HepG2 (cell line): Measurements from ENCODE around the gene SNX15. TPM values are rescaled to one million over a fixed set of nuclear protein-coding genes. Genes with fewer than 3 reads are reported as not detected.

Source experiments
- ATAC-seq: fragments of 200-7000 bp; cut with Tn5 transposase; 3 replicates; pipeline ENCODE4 v1.9.1; 2020; ENCODE audit warnings: mild to moderate bottlenecking, moderate library complexity
- BruUV-seq: library from RNA; stranded (reverse); fragments of 400-500 nt; replicated peaks from 2 replicates; lab custom pipeline; 2021; lab: Mats Ljungman, UMichigan
- CTCF ChIA-PET: fragments of 300-600 bp; formaldehyde crosslinking; extraction: SDS; loops from one replicate; lab custom pipeline; 2021; ENCODE audit warnings: low total read pairs, inconsistent platforms, low intra/inter-chr PET ratio; lab: Yijun Ruan, JAX
- POLR2A ChIA-PET: fragments of 350-600 bp; sonication (Branson Sonifier 250); formaldehyde crosslinking; loops from one replicate; lab custom pipeline; 2020; ENCODE audit warnings: antibody characterized with exemption, inconsistent platforms; lab: Yijun Ruan, JAX
- DNase-seq: peaks from one replicate; pipeline ENCODE4 v3.0.0-alpha.2; 2015; ENCODE audit warnings: low spot score
- FAIRE-seq: peaks from 3 replicates; lab custom pipeline; 2011; peaks lifted over from hg19 to GRCh38; lab: Jason Lieb, UNC
- H2AFZ ChIP-seq: one replicate; pipeline ENCODE4 v1.6.1; 2011; ENCODE audit warnings: low read length, inconsistent platforms
- H3K27ac ChIP-seq: fragments of 300-600 bp; 3 replicates; pipeline ENCODE4 v1.8.0; 2011; ENCODE audit warnings: mixed run types, mild to moderate bottlenecking, mixed read lengths, low read length, inconsistent platforms; ENCODE audit not compliant: insufficient read depth; ENCODE audit errors: extremely low read length
- H3K27me3 ChIP-seq, 2 experiments: fragments of 200-600 bp in 1 of 2; 2 replicates in 1 of 2; 3 replicates in 1 of 2; pipeline versions ENCODE4 v1.6.0 to v1.8.0; 2011; ENCODE audit warnings: low read length in 2 of 2, mild to moderate bottlenecking in 2 of 2, moderate library complexity in 2 of 2, inconsistent platforms in 1 of 2; ENCODE audit not compliant: insufficient read depth in 2 of 2, control insufficient read depth in 1 of 2
- H3K36me3 ChIP-seq, 2 experiments: fragments of 200-600 bp in 1 of 2; replicated peaks in 1 of 2; 2 replicates in 1 of 2; 3 replicates in 1 of 2; pipeline versions ENCODE4 v1.5.1 to v1.8.0; 2011; ENCODE audit warnings: low read length in 2 of 2, inconsistent platforms in 1 of 2; ENCODE audit not compliant: insufficient read depth in 2 of 2, control insufficient read depth in 1 of 2
- H3K4me1 ChIP-seq: 2 replicates; pipeline ENCODE4 v1.5.1; 2012; ENCODE audit warnings: low read length, inconsistent platforms; ENCODE audit not compliant: insufficient read depth
- H3K4me2 ChIP-seq: 2 replicates; pipeline ENCODE4 v1.6.0; 2011; ENCODE audit warnings: low read depth, low read length, inconsistent platforms
- H3K4me3 ChIP-seq, 3 experiments: fragments of 200-600 bp in 1 of 3; sonication (generic), shearing (Covaris generic) in 1 of 3; replicated peaks in 1 of 3; 2 replicates each; pipeline ENCODE4 v1.5.1; 2011 to 2016; ENCODE audit warnings: low read length in 3 of 3, inconsistent platforms in 2 of 3, low read depth in 2 of 3, mild to moderate bottlenecking in 2 of 3, control low read depth in 1 of 3, mixed read lengths in 1 of 3; ENCODE audit not compliant: insufficient read depth in 1 of 3
- H3K79me2 ChIP-seq: one replicate; pipeline ENCODE4 v1.6.1; 2011; ENCODE audit warnings: low read length, inconsistent platforms; ENCODE audit not compliant: insufficient read depth
- H3K9ac ChIP-seq: 2 replicates; pipeline ENCODE4 v1.6.0; 2011; ENCODE audit warnings: mild to moderate bottlenecking, low read depth, low read length, inconsistent platforms; ENCODE audit not compliant: insufficient read depth
- H3K9me3 ChIP-seq: 2 replicates; pipeline ENCODE4 v1.5.1; 2012; ENCODE audit warnings: mild to moderate bottlenecking, low read length
- H4K20me1 ChIP-seq: 2 replicates; pipeline ENCODE4 v1.6.0; 2011; ENCODE audit warnings: inconsistent platforms, mild to moderate bottlenecking, low read length, moderate library complexity; ENCODE audit not compliant: insufficient read depth
- ATRX ChIP-seq: sonication (generic); formaldehyde crosslinking; IDR thresholded peaks from 2 replicates; pipeline ENCODE4 v1.4.0; 2020; ENCODE audit warnings: missing genetic modification reagents, borderline replicate concordance
- DNMT1 ChIP-seq: sonication (generic); formaldehyde crosslinking; IDR thresholded peaks from 2 replicates; pipeline ENCODE4 v1.5.1; 2020; ENCODE audit warnings: mild to moderate bottlenecking, missing genetic modification reagents
- FOXC1 ChIP-seq: sonication (generic); formaldehyde crosslinking; IDR thresholded peaks from 2 replicates; pipeline ENCODE4 v1.8.0; 2022; ENCODE audit warnings: mild to moderate bottlenecking, missing genetic modification reagents, borderline replicate concordance
- HNRNPH1 ChIP-seq: fragments of 200-400 bp; formaldehyde crosslinking; optimal IDR thresholded peaks from 2 replicates; pipeline ENCODE3; 2017; ENCODE audit warnings: mild to moderate bottlenecking, low read depth, low read length
- KDM5A ChIP-seq: fragments of 200-600 bp; sonication (generic); IDR thresholded peaks from 2 replicates; pipeline ENCODE4 v1.7.0; 2018; ENCODE audit warnings: antibody characterized with exemption, mild to moderate bottlenecking, low read length, borderline replicate concordance
- PITX1 ChIP-seq: sonication (generic); formaldehyde crosslinking; IDR thresholded peaks from 2 replicates; pipeline ENCODE4 v1.5.1; 2020; ENCODE audit warnings: mild to moderate bottlenecking, missing genetic modification reagents
- SMARCC2 ChIP-seq: fragments of 450-650 bp; IDR thresholded peaks from 2 replicates; pipeline ENCODE4 v1.6.1; 2017; ENCODE audit warnings: antibody characterized with exemption, mild to moderate bottlenecking
- SRY ChIP-seq: sonication (generic); formaldehyde crosslinking; IDR thresholded peaks from 2 replicates; pipeline ENCODE4 v1.8.0; 2022; ENCODE audit warnings: mild to moderate bottlenecking, missing genetic modification reagents
- SUZ12 ChIP-seq: fragments of 150-350 bp; IDR thresholded peaks from 2 replicates; pipeline ENCODE4 v1.6.1; 2014; ENCODE audit warnings: low read depth, low read length
- ZSCAN22 ChIP-seq: sonication (generic); formaldehyde crosslinking; IDR thresholded peaks from 2 replicates; pipeline ENCODE4 v1.4.0; 2020; ENCODE audit warnings: mild to moderate bottlenecking, missing genetic modification reagents
- ZUFSP ChIP-seq: sonication (generic); formaldehyde crosslinking; IDR thresholded peaks from 2 replicates; pipeline ENCODE4 v1.9.0; 2021; ENCODE audit warnings: missing genetic modification reagents, mild to moderate bottlenecking, borderline replicate concordance
- WGBS: methylation state at CpG from one replicate; pipeline ENCODE4 v1.1.6; 2017; ENCODE audit warnings: low lambda C conversion rate; 5-methylcytosine and 5-hydroxymethylcytosine counted together
- in situ Hi-C: cut with HindIII; loops from 2 replicates; pipeline ENCODE4 v1.10.0; 2017; ENCODE audit warnings: low pct_unique_long_range_greater_than_20kb; ENCODE audit not compliant: extremely low pct_ligation_motif_present
- intact Hi-C: fragments of 100-400 bp; cut with micrococcal nuclease; formaldehyde crosslinking; loops from one replicate; pipeline ENCODE4 v1.10.0; 2022; ENCODE audit not compliant: unreplicated experiment
- polyA plus RNA-seq, 8 experiments: library from polyadenylated mRNA; depleted of rRNA in 3 of 8; stranded (reverse) in 7 of 8; unstranded in 1 of 8; fragments of >200 nt; fragmentation: Illumina TruSeq in 4 of 8; extraction: Trizol in 4 of 8; gene quantifications; 2 replicates each; pipeline versions ENCODE4 v1.2.1 to v1.2.3, GENCODE V29; 2011 to 2016; ENCODE audit warnings: low read depth in 4 of 8, missing spikeins in 1 of 8, mixed read lengths in 1 of 8; ENCODE audit not compliant: insufficient read depth in 1 of 8
- total RNA-seq, 5 experiments: library from RNA; depleted of rRNA; stranded (reverse); fragments of >200 nt; fragmentation: Illumina TruSeq; extraction: Trizol; gene quantifications; 2 replicates each; pipeline ENCODE4 v1.2.3, GENCODE V29; 2016; ENCODE audit warnings: low read depth in 1 of 5
- TF ChIP-seq, protein P1 (sequence below): sonication (generic); formaldehyde crosslinking; IDR thresholded peaks from 2 replicates; pipeline ENCODE4 v1.8.0; 2022; ENCODE audit warnings: missing genetic modification reagents, mild to moderate bottlenecking, inconsistent platforms, borderline replicate concordance
- TF ChIP-seq, protein P2 (sequence below): sonication (generic); formaldehyde crosslinking; conservative IDR thresholded peaks from 2 replicates; pipeline ENCODE4 v1.4.0; 2020; ENCODE audit warnings: missing genetic modification reagents

The SNX15 gene
- total and polyA plus RNA-seq, 2 of the 13 experiments (the other 11 are each of a cell fraction or from before 2014, with no cell fraction given): 19.1 to 22.6 TPM

GRCh38 chr11:65063532-65063931, 36.3 kb downstream of the SNX15 start:
- no peaks in the 10 kb centered on the region for H3K79me2 ChIP-seq
- H3K9ac ChIP-seq: no peak overlapping the region
- no peaks in the 10 kb centered on the region for H4K20me1 ChIP-seq
- no CpG with 5 or more reads among the region's 3 CpGs for WGBS
- peaks cover 63% of the 10 kb centered on the region for H3K4me1 ChIP-seq
- no peak for ATAC-seq
- H3K27me3 ChIP-seq: no peaks in the 10 kb centered on the region
- TF ChIP-seq PITX1 (CRISPR knock-in tag) (0 out of 2 replicates have a peak, but pooled peaks have one; percentile 39), HNRNPH1 (no peak), KDM5A (no peak), ZSCAN22 (CRISPR knock-in tag) (peak; percentile 85)
- no peak overlapping the region for H3K4me3 ChIP-seq
- no TSS peak for BruUV-seq
- H3K27ac ChIP-seq: no peak overlapping the region
- intact Hi-C loops: no loop called here
- ChIA-PET POLR2A (interaction anchor here (1.2 kb wide), 3 partner anchors 23 to 72 kb away, joined by 3 to 4 read pairs (median 4); partner anchors contain the start of genes SAC3D1 and SNX15), CTCF (no interaction called here)
- in situ Hi-C loops: no loop called here
- H3K4me2 ChIP-seq: no peak overlapping the region
- H2AFZ ChIP-seq: no peak overlapping the region
- no peak for DNase-seq
- H3K36me3 ChIP-seq: no peaks in the 10 kb centered on the region
- FAIRE-seq: no peak
- no peaks in the 10 kb centered on the region for H3K9me3 ChIP-seq

- intact Hi-C loops: no loop called here
- H3K79me2 ChIP-seq: no peaks in the 10 kb centered on the region
- WGBS: 37% methylated on average over 4 of the region's 4 CpGs
- no peaks in the 10 kb centered on the region for H3K27me3 ChIP-seq
- in situ Hi-C loops: loop anchor here (5.0 kb wide), 1 partner anchor 38 kb away; the partner anchor contains the start of gene SNX15
- DNase-seq: no peak
- H3K9ac ChIP-seq: no peak overlapping the region
- ChIA-PET CTCF (no interaction called here), POLR2A (interaction anchor here (1.1 to 1.2 kb wide), 3 partner anchors 24 to 188 kb away, joined by 3 to 4 read pairs (median 3); partner anchors contain the start of gene SAC3D1)
- no peaks in the 10 kb centered on the region for H4K20me1 ChIP-seq
- FAIRE-seq: no peak
- peak overlapping the region; percentile 58; the same call in 1 of the 2 replicates for H3K4me2 ChIP-seq
- peaks cover 50% of the 10 kb centered on the region for H3K4me1 ChIP-seq
- no peaks in the 10 kb centered on the region for H3K9me3 ChIP-seq
- H3K4me3 ChIP-seq: no peak overlapping the region
- no peak for ATAC-seq
- peak overlapping the region; percentile 41 for H3K27ac ChIP-seq
- no peak overlapping the region for H2AFZ ChIP-seq
- no peaks in the 10 kb centered on the region for H3K36me3 ChIP-seq
- BruUV-seq: no TSS peak
- TF ChIP-seq, protein P1, sequence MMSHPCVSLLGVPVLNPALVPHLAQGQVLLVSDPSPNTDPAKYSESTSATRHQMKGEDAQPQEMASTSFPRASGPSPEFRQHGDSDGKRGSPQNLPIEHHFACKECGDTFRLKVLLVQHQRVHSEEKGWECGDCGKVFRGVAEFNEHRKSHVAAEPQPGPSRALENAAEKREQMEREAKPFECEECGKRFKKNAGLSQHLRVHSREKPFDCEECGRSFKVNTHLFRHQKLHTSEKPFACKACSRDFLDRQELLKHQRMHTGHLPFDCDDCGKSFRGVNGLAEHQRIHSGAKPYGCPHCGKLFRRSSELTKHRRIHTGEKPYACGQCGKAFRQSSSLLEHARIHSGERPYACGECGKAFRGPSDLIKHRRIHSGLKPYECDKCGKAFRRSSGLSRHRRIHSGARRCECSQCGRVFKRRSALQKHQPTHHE: no peak
- no peak for TF ChIP-seq SUZ12
- no peak for TF ChIP-seq SRY (CRISPR knock-in tag)
- TF ChIP-seq SMARCC2: no peak
- no peak for TF ChIP-seq ATRX (CRISPR knock-in tag)
- no peak for TF ChIP-seq ZUFSP (CRISPR knock-in tag)
- TF ChIP-seq FOXC1 (CRISPR knock-in tag): no peak
- TF ChIP-seq, protein P2, sequence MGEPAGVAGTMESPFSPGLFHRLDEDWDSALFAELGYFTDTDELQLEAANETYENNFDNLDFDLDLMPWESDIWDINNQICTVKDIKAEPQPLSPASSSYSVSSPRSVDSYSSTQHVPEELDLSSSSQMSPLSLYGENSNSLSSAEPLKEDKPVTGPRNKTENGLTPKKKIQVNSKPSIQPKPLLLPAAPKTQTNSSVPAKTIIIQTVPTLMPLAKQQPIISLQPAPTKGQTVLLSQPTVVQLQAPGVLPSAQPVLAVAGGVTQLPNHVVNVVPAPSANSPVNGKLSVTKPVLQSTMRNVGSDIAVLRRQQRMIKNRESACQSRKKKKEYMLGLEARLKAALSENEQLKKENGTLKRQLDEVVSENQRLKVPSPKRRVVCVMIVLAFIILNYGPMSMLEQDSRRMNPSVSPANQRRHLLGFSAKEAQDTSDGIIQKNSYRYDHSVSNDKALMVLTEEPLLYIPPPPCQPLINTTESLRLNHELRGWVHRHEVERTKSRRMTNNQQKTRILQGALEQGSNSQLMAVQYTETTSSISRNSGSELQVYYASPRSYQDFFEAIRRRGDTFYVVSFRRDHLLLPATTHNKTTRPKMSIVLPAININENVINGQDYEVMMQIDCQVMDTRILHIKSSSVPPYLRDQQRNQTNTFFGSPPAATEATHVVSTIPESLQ (CRISPR knock-in tag): no peak
- TF ChIP-seq DNMT1 (CRISPR knock-in tag): no peak
Measured at GRCh38 chr11:65064847-65065240, 37.6 kb downstream of the SNX15 start.
